Mesenchymal stem cell (in vitro differentiated cells and primary cell): ENCODE measurements around the gene SLITRK5.

Experiments
- DNase-seq: peaks from one replicate; pipeline ENCODE4 v3.0.0-alpha.2; 2013
- H2AFZ ChIP-seq: one replicate; pipeline ENCODE4 v1.6.1; 2013; ENCODE audit warnings: low read depth, mild to moderate bottlenecking, control low read depth, inconsistent platforms, low read length, moderate library complexity
- H2AK5ac ChIP-seq: 2 replicates; pipeline ENCODE4 v1.6.1; 2013; ENCODE audit warnings: low read length, moderate library complexity, mild to moderate bottlenecking, inconsistent platforms; ENCODE audit not compliant: severe bottlenecking
- H2BK120ac ChIP-seq: one replicate; pipeline ENCODE4 v1.6.1; 2013; ENCODE audit warnings: low read depth, mild to moderate bottlenecking, inconsistent platforms, low read length, moderate library complexity
- H2BK12ac ChIP-seq, 2 experiments: one replicate each; pipeline ENCODE4 v1.6.1; 2013; ENCODE audit warnings: inconsistent platforms in 2 of 2, low read length in 2 of 2, mild to moderate bottlenecking in 2 of 2, moderate library complexity in 2 of 2, control low read depth in 1 of 2
- H2BK15ac ChIP-seq: one replicate; pipeline ENCODE4 v1.6.1; 2013; ENCODE audit warnings: mild to moderate bottlenecking, low read depth, inconsistent platforms; ENCODE audit not compliant: poor library complexity, severe bottlenecking
- H2BK5ac ChIP-seq: 2 replicates; pipeline ENCODE4 v1.6.1; 2013; ENCODE audit warnings: low read depth, mild to moderate bottlenecking, low read length, control low read depth, inconsistent platforms; ENCODE audit not compliant: poor library complexity, severe bottlenecking
- H3K14ac ChIP-seq, 2 experiments: one replicate each; pipeline ENCODE4 v1.6.1; 2013; ENCODE audit warnings: inconsistent platforms in 2 of 2, low read length in 2 of 2, control low read depth in 1 of 2, mild to moderate bottlenecking in 1 of 2, moderate library complexity in 1 of 2
- H3K18ac ChIP-seq, 2 experiments: one replicate each; pipeline ENCODE4 v1.6.1; 2013; ENCODE audit warnings: inconsistent platforms in 2 of 2, low read length in 2 of 2, control low read depth in 1 of 2, low read depth in 1 of 2, mild to moderate bottlenecking in 1 of 2
- H3K23ac ChIP-seq, 2 experiments: one replicate each; pipeline ENCODE4 v1.6.1; 2013; ENCODE audit warnings: inconsistent platforms in 2 of 2, low read length in 2 of 2, mild to moderate bottlenecking in 2 of 2, moderate library complexity in 2 of 2, control low read depth in 1 of 2
- H3K27ac ChIP-seq: 2 replicates; pipeline ENCODE4 v1.5.1; 2013; ENCODE audit warnings: mild to moderate bottlenecking, moderate library complexity, low read length, control low read depth, inconsistent platforms; ENCODE audit not compliant: poor library complexity, severe bottlenecking
- H3K27me3 ChIP-seq, 2 experiments: 2 replicates each; pipeline versions ENCODE4 v1.6.1 to v1.7.0; 2013; ENCODE audit warnings: low read length in 2 of 2, mild to moderate bottlenecking in 2 of 2, moderate library complexity in 2 of 2, control low read depth in 1 of 2, inconsistent platforms in 1 of 2; ENCODE audit not compliant: control insufficient read depth in 1 of 2, insufficient read depth in 1 of 2
- H3K36me3 ChIP-seq, 2 experiments: 2 replicates each; pipeline versions ENCODE4 v1.6.1 to v1.7.0; 2013; ENCODE audit warnings: low read length in 2 of 2, control low read depth in 1 of 2, inconsistent platforms in 1 of 2, low read depth in 1 of 2, mild to moderate bottlenecking in 1 of 2; ENCODE audit not compliant: insufficient read depth in 2 of 2, control insufficient read depth in 1 of 2
- H3K4ac ChIP-seq, 2 experiments: one replicate each; pipeline ENCODE4 v1.6.1; 2013; ENCODE audit warnings: inconsistent platforms in 2 of 2, low read length in 2 of 2, mild to moderate bottlenecking in 2 of 2, moderate library complexity in 2 of 2, control low read depth in 1 of 2, low read depth in 1 of 2
- H3K4me1 ChIP-seq: 2 replicates; pipeline ENCODE4 v1.6.1; 2013; ENCODE audit warnings: low read depth, low read length, control low read depth; ENCODE audit not compliant: control insufficient read depth, insufficient read depth
- H3K4me2 ChIP-seq: 2 replicates; pipeline ENCODE4 v1.6.1; 2013; ENCODE audit warnings: low read length, mild to moderate bottlenecking, inconsistent platforms; ENCODE audit not compliant: poor library complexity, severe bottlenecking
- H3K4me3 ChIP-seq, 2 experiments: 2 replicates each; pipeline versions ENCODE4 v1.5.1 to v1.7.0; 2013; ENCODE audit warnings: low read length in 2 of 2, mild to moderate bottlenecking in 2 of 2, control low read depth in 1 of 2, low read depth in 1 of 2; ENCODE audit not compliant: insufficient read depth in 1 of 2
- H3K79me1 ChIP-seq: replicated peaks from 2 replicates; pipeline ENCODE4 v1.6.1; 2013; ENCODE audit warnings: mild to moderate bottlenecking, control low read depth, low read length, inconsistent platforms; ENCODE audit not compliant: poor library complexity, severe bottlenecking
- H3K9ac ChIP-seq: 2 replicates; pipeline ENCODE4 v1.7.0; 2013; ENCODE audit warnings: mild to moderate bottlenecking, low read length, moderate library complexity
- H3K9me3 ChIP-seq: 2 replicates; pipeline ENCODE4 v1.7.0; 2013; ENCODE audit warnings: mild to moderate bottlenecking, low read length; ENCODE audit not compliant: control insufficient read depth
- H4K8ac ChIP-seq: one replicate; pipeline ENCODE4 v1.6.1; 2013; ENCODE audit warnings: inconsistent platforms, mild to moderate bottlenecking, low read length, moderate library complexity
- H4K91ac ChIP-seq: one replicate; pipeline ENCODE4 v1.6.1; 2013; ENCODE audit warnings: mild to moderate bottlenecking, low read length, inconsistent platforms
- WGBS: methylation state at CpG from one replicate; pipeline ENCODE4 v1.1.7; 2013; ENCODE audit warnings: mixed read lengths; 5-methylcytosine and 5-hydroxymethylcytosine counted together

Gene SLITRK5

DNA sequence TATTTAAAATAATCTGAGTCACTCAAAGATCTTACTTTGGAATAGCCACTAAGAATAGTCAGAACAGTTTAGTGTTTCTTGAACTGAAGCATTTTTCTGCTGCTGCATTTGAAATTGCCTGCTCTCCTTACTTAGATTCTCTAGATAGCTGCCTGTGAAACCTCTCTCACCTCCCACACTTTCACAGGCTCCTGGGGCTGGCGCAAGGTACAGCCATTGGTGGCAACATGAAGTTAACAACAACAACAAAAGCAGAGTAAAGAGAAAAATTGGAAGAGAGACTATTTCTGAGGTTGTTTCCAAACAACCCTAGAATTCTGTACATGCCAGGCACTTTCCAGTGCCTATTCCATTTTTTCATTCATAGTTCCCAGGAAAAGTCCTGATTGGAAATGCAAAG is 25.3 kb downstream of the SLITRK5 start:
- Histone ChIP-seq H2BK12ac (no peak overlapping the region), H3K23ac (no peak overlapping the region), H2BK5ac (no peak overlapping the region), H3K4ac (no peak overlapping the region), H3K9me3 (no peaks in the 10 kb centered on the region), H3K4me3 (no peak overlapping the region), H2AFZ (no peak overlapping the region), H3K79me1 (no peaks in the 10 kb centered on the region), H3K9ac (no peak overlapping the region), H4K91ac (no peak overlapping the region), H2AK5ac (no peak overlapping the region), H4K8ac (no peak overlapping the region), H3K4me1 (no peaks in the 10 kb centered on the region), H3K4me2 (no peak overlapping the region), H3K14ac (no peak overlapping the region), H3K18ac (no peak overlapping the region), H3K27ac (no peak overlapping the region), H3K27me3 (no peaks in the 10 kb centered on the region), H2BK15ac (no peak overlapping the region), H3K36me3 (no peaks in the 10 kb centered on the region), H2BK120ac (no peak overlapping the region)
- no CpG with 5 or more reads among the region's 1 CpG for WGBS
- no peak for DNase-seq

DNA sequence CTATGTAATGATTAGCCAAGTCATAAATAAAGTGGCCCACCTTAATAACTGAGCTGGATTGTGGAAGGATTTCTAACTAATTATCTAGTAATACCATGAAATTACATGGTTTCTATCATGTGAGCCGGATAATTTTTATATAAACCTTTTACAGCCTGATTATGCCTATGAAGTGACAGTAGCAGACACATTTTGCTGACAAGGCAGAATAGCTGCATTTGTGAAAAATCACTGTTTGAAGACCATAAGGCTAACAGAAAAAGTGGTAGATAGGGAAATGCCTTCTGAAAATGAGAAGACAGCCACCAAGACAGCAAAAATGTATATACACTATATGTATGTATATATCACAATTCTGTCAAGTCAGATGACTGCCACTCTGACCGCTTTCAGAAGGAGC is 27.1 kb downstream of the SLITRK5 start:
- no peak overlapping the region for H2BK5ac ChIP-seq
- no peak for DNase-seq
- H3K18ac ChIP-seq = no peak overlapping the region
- no peak overlapping the region for H2BK15ac ChIP-seq
- H2BK120ac ChIP-seq = no peak overlapping the region
- no peak overlapping the region for H3K23ac ChIP-seq
- no peaks in the 10 kb centered on the region for H3K27me3 ChIP-seq
- H2AFZ ChIP-seq = no peak overlapping the region
- no peaks in the 10 kb centered on the region for H3K36me3 ChIP-seq
- H3K79me1 ChIP-seq = no peaks in the 10 kb centered on the region
- no peak overlapping the region for H3K4ac ChIP-seq
- no peak overlapping the region for H4K91ac ChIP-seq
- H3K27ac ChIP-seq = no peak overlapping the region
- no CpG with 5 or more reads among the region's 2 CpGs for WGBS
- H3K4me1 ChIP-seq = no peaks in the 10 kb centered on the region
- H2BK12ac ChIP-seq = no peak overlapping the region
- no peak overlapping the region for H2AK5ac ChIP-seq
- no peaks in the 10 kb centered on the region for H3K9me3 ChIP-seq
- H3K4me3 ChIP-seq = no peak overlapping the region
- no peak overlapping the region for H3K9ac ChIP-seq
- H4K8ac ChIP-seq = no peak overlapping the region
- no peak overlapping the region for H3K4me2 ChIP-seq
- H3K14ac ChIP-seq = no peak overlapping the region

DNA sequence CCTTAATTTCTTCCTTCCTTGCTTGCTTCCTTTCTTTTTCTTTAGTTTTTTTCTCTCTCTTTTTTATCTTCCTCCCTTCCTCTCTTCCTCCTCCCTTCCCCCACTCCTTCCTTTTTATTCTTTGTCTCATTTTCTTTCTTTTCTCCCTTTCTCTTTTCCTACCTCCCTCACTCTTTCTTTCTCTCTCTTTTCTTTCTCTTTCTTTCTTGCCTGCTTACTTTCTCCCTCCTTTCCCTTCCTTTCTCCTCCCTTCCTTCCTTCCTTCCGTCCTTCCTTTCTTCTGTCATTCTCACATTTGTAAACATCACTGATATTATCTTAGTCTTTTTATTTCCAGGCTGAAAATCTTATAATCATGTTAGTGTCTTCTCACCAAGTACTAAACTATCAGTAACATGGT is 38.8 kb downstream of the SLITRK5 start:
- Histone ChIP-seq H3K4me1 (no peaks in the 10 kb centered on the region), H3K9ac (no peak overlapping the region), H3K4me3 (no peak overlapping the region), H3K23ac (no peak overlapping the region), H2AK5ac (no peak overlapping the region), H3K79me1 (no peaks in the 10 kb centered on the region), H2BK120ac (no peak overlapping the region), H3K27ac (no peak overlapping the region), H2BK12ac (no peak overlapping the region), H2BK15ac (no peak overlapping the region), H3K4ac (no peak overlapping the region), H3K14ac (no peak overlapping the region), H3K9me3 (no peaks in the 10 kb centered on the region), H3K18ac (no peak overlapping the region), H2AFZ (no peak overlapping the region), H4K91ac (no peak overlapping the region), H4K8ac (no peak overlapping the region), H3K36me3 (no peaks in the 10 kb centered on the region), H3K4me2 (no peak overlapping the region), H2BK5ac (no peak overlapping the region), H3K27me3 (no peaks in the 10 kb centered on the region)
- DNase-seq = no peak
- 60% methylated on average over 1 of the region's 1 CpG for WGBS

DNA sequence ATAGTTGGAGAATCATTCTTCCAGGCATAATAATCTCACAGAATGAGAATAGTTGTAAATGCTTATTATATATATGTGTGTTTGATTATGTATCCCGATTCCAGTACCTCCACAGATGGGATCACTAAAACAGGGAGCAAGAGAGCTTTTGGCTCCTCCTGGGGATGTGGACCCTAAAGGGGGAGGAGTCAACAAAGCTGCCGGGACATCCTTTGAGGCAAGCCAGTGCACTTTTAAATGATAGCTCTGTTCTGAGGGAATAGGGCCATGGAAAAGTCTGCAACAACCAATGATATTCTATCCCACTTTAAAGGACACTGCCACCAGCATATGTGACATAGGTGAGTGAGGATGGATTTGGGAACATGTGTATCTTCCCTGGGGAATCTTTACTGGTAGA is 40.8 kb downstream of the SLITRK5 start:
- Histone ChIP-seq H3K9ac (no peak overlapping the region), H3K4me3 (no peak overlapping the region), H3K14ac (no peak overlapping the region), H3K27me3 (no peaks in the 10 kb centered on the region), H3K79me1 (no peaks in the 10 kb centered on the region), H2AK5ac (no peak overlapping the region), H3K23ac (no peak overlapping the region), H3K18ac (no peak overlapping the region), H2BK12ac (no peak overlapping the region), H3K9me3 (no peaks in the 10 kb centered on the region), H3K36me3 (no peaks in the 10 kb centered on the region), H3K4me2 (no peak overlapping the region), H3K27ac (no peak overlapping the region), H2BK5ac (no peak overlapping the region), H2AFZ (no peak overlapping the region), H3K4ac (no peak overlapping the region), H4K91ac (no peak overlapping the region), H3K4me1 (no peaks in the 10 kb centered on the region), H4K8ac (no peak overlapping the region), H2BK15ac (no peak overlapping the region), H2BK120ac (no peak overlapping the region)
- WGBS = 100% methylated on average over 1 of the region's 2 CpGs
- no peak for DNase-seq
